Right lobe of liver (tissue), 6 donors: Measurements from ENCODE around the gene CAMTA1. TPM values are rescaled to one million over a fixed set of nuclear protein-coding genes. Genes with fewer than 3 reads are reported as not detected.
A peak's percentile ranks its signal among the peaks of the same experiment; 100 is the strongest.

Experiments
- ATAC-seq, 4 donors: fragments of 200-7000 bp; cut with Tn5 transposase; one replicate each; pipeline ENCODE4 v1.9.1; 2020; ENCODE audit warnings: mild to moderate bottlenecking in 4 of 4, moderate library complexity in 4 of 4
- DNase-seq, 3 donors: peaks; one replicate each; pipeline ENCODE4 v3.0.0-alpha.2; 2020
- H3K27ac ChIP-seq, 3 donors: fragments of 200-600 bp; one replicate each; pipeline ENCODE4 v1.8.0; 2022
- H3K27me3 ChIP-seq, 2 donors: fragments of 200-600 bp; one replicate each; pipeline ENCODE4 v1.8.0; 2022
- H3K36me3 ChIP-seq, 4 donors: fragments of 200-600 bp; sonication (generic) in 1 of 4; one replicate each; pipeline versions ENCODE4 v1.5.1 to v1.8.0; 2017 to 2022; ENCODE audit warnings: control low read depth in 1 of 4
- H3K4me1 ChIP-seq, 4 donors: fragments of 200-600 bp; sonication (generic) in 1 of 4; one replicate each; pipeline versions ENCODE4 v1.5.1 to v1.8.0; 2017 to 2022; ENCODE audit warnings: control low read depth in 1 of 4
- H3K4me3 ChIP-seq, 3 donors: fragments of 200-600 bp; one replicate each; pipeline ENCODE4 v1.8.0; 2022
- H3K9me3 ChIP-seq, 4 donors: fragments of 200-600 bp; sonication (generic) in 1 of 4; one replicate each; pipeline versions ENCODE4 v1.5.1 to v1.8.0; 2017 to 2022; ENCODE audit warnings: control low read depth in 1 of 4
- POLR2A ChIP-seq: fragments of 450-650 bp; IDR thresholded peaks from one replicate; pipeline ENCODE4 v1.6.1; 2017; ENCODE audit warnings: antibody characterized with exemption, mild to moderate bottlenecking
- WGBS: methylation state at CpG from one replicate; pipeline ENCODE4 v1.1.6; 2018; ENCODE audit warnings: low coverage, low lambda C conversion rate; ENCODE audit not compliant: insufficient coverage; ENCODE audit errors: missing lambda C conversion rate; 5-methylcytosine and 5-hydroxymethylcytosine counted together
- intact Hi-C, 2 donors: fragments of 100-400 bp; cut with DNase I; formaldehyde crosslinking; loops; one replicate each; pipeline versions ENCODE4 v1.11.2 to v1.14.1; 2022
- total RNA-seq, 6 experiments: library from RNA; depleted of rRNA in 2 of 6; stranded (reverse); fragments of >200 nt in 2 of 6; fragmentation: NEBNext Ultra II Directional in 3 of 6; extraction: Animal tissue kit (Norgen Biotek cat#: 25700) in 3 of 6; gene quantifications; one replicate each; pipeline versions ENCODE4 v1.1.0 to v1.2.4, GENCODE V29; 2016 to 2023
- TF ChIP-seq, protein P1 (sequence below), 4 donors: fragments of 200-600 bp in 3 of 4; fragments of 450-650 bp in 1 of 4; IDR thresholded peaks; one replicate each; pipeline versions ENCODE4 v1.5.1 to v1.8.0; 2016 to 2022; ENCODE audit warnings: antibody characterized with exemption in 4 of 4, mild to moderate bottlenecking in 2 of 4
- donor health status: DM: no; HTN: yes; CAD: no.
- donor health status: DM: no; HTN: no; CAD: no.
- donor health status: DM: no; HTN: no; CAD: no.
- donor health status: DM: no; HTN: yes; CAD: no.
- donor health status: DM: no; HTN: yes; CAD: no.

The CAMTA1 gene
- total RNA-seq, 6 experiments from 2014 or later = 32.3 to 49.4 (median 37.2) TPM

DNA sequence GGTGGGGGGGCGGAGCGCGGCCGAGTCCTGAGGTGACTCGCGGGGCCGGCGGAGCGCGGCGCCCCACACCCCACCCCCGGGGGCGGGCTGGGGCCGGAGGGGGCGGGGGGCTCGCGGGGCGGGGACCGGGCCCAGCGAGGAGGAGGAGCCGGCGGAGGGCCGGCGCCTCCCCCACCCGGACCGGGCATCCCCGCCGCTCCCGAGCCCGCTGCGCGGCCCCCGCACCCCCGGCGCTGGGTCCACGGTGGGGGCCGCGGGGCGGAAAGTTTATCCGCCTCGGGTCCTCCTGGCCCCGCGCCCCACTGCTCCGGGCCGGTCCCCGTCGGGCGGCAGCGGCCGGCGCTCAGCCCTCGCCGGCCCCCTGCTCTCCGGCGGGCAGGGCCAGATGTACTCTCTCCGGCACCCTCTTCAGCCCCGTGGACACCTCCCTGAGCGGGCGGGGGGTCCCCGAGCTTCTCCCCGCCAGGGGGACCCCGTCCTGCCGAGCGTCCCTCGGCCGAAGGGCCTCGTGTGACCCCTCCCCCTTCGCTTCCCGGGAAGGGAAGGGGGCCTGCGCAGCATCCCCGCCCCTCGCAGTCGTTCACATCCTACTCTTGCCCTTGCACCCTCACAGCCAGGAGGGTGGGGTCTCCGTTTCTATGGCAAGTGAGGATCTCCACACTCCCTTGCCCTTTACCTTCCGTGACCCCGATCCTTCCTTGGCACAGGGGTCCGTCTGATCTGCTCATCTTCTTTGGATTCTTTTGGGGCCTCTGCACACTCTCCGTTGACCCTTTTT, 663 bp downstream of the CAMTA1 start:
- WGBS = 8% methylated on average over 5 of the region's 78 CpGs
- peak overlapping the region; percentile 75 to 85 (median 78) for H3K4me3 ChIP-seq
- peaks cover 0 to 17% (median 3%) of the 10 kb centered on the region in 4 donors for H3K4me1 ChIP-seq
- no peaks in the 10 kb centered on the region for H3K9me3 ChIP-seq
- peak; percentile 56 to 65 (median 61) for DNase-seq
- peak overlapping the region; percentile 54 to 81 (median 56) for H3K27ac ChIP-seq
- no peaks in the 10 kb centered on the region for H3K27me3 ChIP-seq
- H3K36me3 ChIP-seq = no peaks in the 10 kb centered on the region
- TF ChIP-seq POLR2A = no peak
- TF ChIP-seq, protein P1, sequence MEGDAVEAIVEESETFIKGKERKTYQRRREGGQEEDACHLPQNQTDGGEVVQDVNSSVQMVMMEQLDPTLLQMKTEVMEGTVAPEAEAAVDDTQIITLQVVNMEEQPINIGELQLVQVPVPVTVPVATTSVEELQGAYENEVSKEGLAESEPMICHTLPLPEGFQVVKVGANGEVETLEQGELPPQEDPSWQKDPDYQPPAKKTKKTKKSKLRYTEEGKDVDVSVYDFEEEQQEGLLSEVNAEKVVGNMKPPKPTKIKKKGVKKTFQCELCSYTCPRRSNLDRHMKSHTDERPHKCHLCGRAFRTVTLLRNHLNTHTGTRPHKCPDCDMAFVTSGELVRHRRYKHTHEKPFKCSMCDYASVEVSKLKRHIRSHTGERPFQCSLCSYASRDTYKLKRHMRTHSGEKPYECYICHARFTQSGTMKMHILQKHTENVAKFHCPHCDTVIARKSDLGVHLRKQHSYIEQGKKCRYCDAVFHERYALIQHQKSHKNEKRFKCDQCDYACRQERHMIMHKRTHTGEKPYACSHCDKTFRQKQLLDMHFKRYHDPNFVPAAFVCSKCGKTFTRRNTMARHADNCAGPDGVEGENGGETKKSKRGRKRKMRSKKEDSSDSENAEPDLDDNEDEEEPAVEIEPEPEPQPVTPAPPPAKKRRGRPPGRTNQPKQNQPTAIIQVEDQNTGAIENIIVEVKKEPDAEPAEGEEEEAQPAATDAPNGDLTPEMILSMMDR (IDR thresholded peaks at IDR 0.05) = peak in 2 of 4 donors; percentile 8 to 9
- intact Hi-C loops = no loop called here
- ATAC-seq = peak in 2 of 4 donors; percentile 6 to 11

DNA sequence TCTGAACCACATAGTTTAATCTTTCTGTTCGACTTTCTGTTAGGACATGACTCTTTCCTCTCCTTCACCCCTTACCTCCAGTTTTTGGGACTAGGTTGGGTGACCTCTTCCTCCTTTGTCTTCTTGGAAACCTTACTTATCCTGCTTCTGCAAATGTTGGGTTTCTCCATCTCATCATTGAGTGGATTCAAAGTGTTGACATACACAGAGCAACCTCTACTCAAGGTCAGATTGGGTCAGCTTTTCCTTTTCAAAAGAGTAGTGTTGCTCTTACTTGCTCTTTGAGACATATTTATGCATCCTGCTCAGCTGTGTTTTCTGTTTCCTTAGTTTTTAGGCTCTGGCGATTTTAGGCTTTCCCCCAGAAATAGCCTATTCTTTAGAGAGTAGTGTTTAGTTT, 3.7 kb downstream of the CAMTA1 start:
- ATAC-seq = no peak
- WGBS = 72% methylated on average over 2 of the region's 2 CpGs
- H3K27ac ChIP-seq = no peak overlapping the region

DNA sequence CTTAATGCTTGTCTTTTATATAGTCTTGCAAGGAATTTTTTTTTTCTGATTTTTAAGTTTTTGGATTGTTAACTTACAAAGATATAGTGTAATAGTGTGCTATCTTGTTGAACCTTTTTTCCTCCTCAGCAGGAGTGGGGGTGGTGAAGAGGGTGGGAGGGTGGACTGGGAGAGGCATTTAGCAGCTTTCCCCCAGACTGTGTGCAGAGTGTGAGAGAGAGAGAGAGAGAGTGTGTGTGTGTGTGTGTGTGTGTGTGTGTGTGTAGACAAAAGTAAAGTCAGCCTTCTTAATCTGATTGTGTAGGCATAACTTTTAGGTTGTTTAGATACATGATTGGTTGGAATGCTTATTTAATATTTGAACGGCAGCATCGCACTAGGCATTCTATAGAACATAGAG, 4.9 kb downstream of the CAMTA1 start:
- intact Hi-C loops = loop anchor here (10.0 kb wide), 1 partner anchor 95 kb away; no protein-coding TSS in a partner anchor
- H3K36me3 ChIP-seq = no peaks in the 10 kb centered on the region
- DNase-seq (no peak), ATAC-seq (no peak)
- H3K27ac ChIP-seq = no peak overlapping the region
- no peaks in the 10 kb centered on the region for H3K27me3 ChIP-seq
- H3K4me1 ChIP-seq = peaks cover 0 to 10% (median 0%) of the 10 kb centered on the region in 4 donors
- no peak overlapping the region for H3K4me3 ChIP-seq
- H3K9me3 ChIP-seq = no peaks in the 10 kb centered on the region
- 89% methylated on average over 2 of the region's 2 CpGs for WGBS
- no peak for TF ChIP-seq POLR2A
- TF ChIP-seq, protein P1 (IDR thresholded peaks at IDR 0.05) = no peak

More for the DNA sequence above, 3.7 kb downstream of the CAMTA1 start:
- no peak for DNase-seq
- no peak for TF ChIP-seq POLR2A
- TF ChIP-seq, protein P1 (IDR thresholded peaks at IDR 0.05) = no peak
- no peaks in the 10 kb centered on the region for H3K36me3 ChIP-seq
- H3K4me1 ChIP-seq = peaks cover 0 to 10% (median 0%) of the 10 kb centered on the region in 4 donors
- H3K4me3 ChIP-seq = no peak overlapping the region
- no peaks in the 10 kb centered on the region for H3K9me3 ChIP-seq
- no peaks in the 10 kb centered on the region for H3K27me3 ChIP-seq
- intact Hi-C loops = no loop called here

DNA sequence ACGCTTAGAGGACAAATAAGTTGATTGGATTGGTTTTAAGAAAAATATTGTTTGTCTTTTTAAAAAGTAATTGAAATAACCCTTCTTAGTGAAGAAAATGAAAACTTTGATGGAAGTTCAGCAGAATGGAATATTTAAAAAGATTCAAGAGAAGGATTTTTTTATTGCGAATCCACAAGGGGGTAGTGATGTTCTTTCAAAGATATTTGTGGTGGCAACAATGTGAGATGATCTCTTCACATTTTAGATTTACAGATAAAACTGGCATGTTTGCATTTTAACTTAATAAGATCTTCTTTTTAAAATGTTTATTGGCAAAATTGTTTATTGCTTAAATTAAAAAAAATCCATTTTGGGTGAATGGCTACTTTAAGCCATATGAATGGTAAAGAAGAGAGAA, 8.9 kb downstream of the CAMTA1 start:
- Histone ChIP-seq H3K27ac (no peak overlapping the region), H3K9me3 (no peaks in the 10 kb centered on the region), H3K4me3 (no peak overlapping the region), H3K4me1 (no peaks in the 10 kb centered on the region), H3K36me3 (no peaks in the 10 kb centered on the region), H3K27me3 (no peaks in the 10 kb centered on the region)
- ATAC-seq (peak in 3 of 4 donors; percentile 47 to 63 (median 50)), DNase-seq (no peak)
- TF ChIP-seq, protein P1 (IDR thresholded peaks at IDR 0.05) = peak; percentile 50 to 58 (median 52)
- no peak for TF ChIP-seq POLR2A
- intact Hi-C loops = loop anchor here (10.0 kb wide), 1 partner anchor 91 kb away; no protein-coding TSS in a partner anchor
- 43% methylated on average over 2 of the region's 2 CpGs for WGBS
